KG1 (cell line): ENCODE measurements around the gene PMFBP1.

Experiments
- DNase-seq: peaks from one replicate; lab custom pipeline; 2025; lab: John Stamatoyannopoulos, UW

PMFBP1 gene

GRCh38 chr16:72182976-72183375 is 11.0 kb upstream of the PMFBP1 start:
- DNase-seq = no peak

GRCh38 chr16:72179204-72179970 is 7.4 kb upstream of the PMFBP1 start:
- no peak for DNase-seq

GRCh38 chr16:72174726-72175125 is 2.8 kb upstream of the PMFBP1 start:
- no peak for DNase-seq

- DNase-seq = no peak
These were observed 2.0 kb upstream of the PMFBP1 start for GRCh38 chr16:72173997-72174396.

GRCh38 chr16:72171236-72171635 is 719 bp downstream of the PMFBP1 start:
- DNase-seq = no peak

GRCh38 chr16:72169708-72170107 is 2.2 kb downstream of the PMFBP1 start:
- no peak for DNase-seq

GRCh38 chr16:72168365-72168764 is 3.6 kb downstream of the PMFBP1 start:
- no peak for DNase-seq

GRCh38 chr16:72166954-72167561 is 4.9 kb downstream of the PMFBP1 start:
- DNase-seq = no peak

GRCh38 chr16:72166151-72166550 is 5.8 kb downstream of the PMFBP1 start:
- DNase-seq = no peak

- DNase-seq = no peak
These were observed 7.3 kb downstream of the PMFBP1 start for GRCh38 chr16:72164691-72165090.

GRCh38 chr16:72162105-72162692 is 9.8 kb downstream of the PMFBP1 start:
- DNase-seq = no peak

- no peak for DNase-seq
These were observed 12.2 kb downstream of the PMFBP1 start for GRCh38 chr16:72159801-72160200.

GRCh38 chr16:72159386-72159785 is 12.6 kb downstream of the PMFBP1 start:
- no peak for DNase-seq

GRCh38 chr16:72149676-72150464 is 22.1 kb downstream of the PMFBP1 start:
- no peak for DNase-seq

- DNase-seq = no peak
These were observed 29.5 kb downstream of the PMFBP1 start for GRCh38 chr16:72142476-72142875.

- DNase-seq = no peak
These were observed 32.0 kb downstream of the PMFBP1 start for GRCh38 chr16:72139908-72140307.

- no peak for DNase-seq
These were observed 33.8 kb downstream of the PMFBP1 start for GRCh38 chr16:72138064-72138572.

- no peak for DNase-seq
These were observed 34.4 kb downstream of the PMFBP1 start for GRCh38 chr16:72137380-72138063.

GRCh38 chr16:72134507-72134906 is 37.4 kb downstream of the PMFBP1 start:
- DNase-seq = no peak

- no peak for DNase-seq
These were observed 39.2 kb downstream of the PMFBP1 start for GRCh38 chr16:72132726-72133125.

- DNase-seq = no peak
These were observed 40.9 kb downstream of the PMFBP1 start for GRCh38 chr16:72131036-72131435.
